Measurements from ENCODE around the gene PRKRIP1. TPM values are rescaled to one million over a fixed set of nuclear protein-coding genes. Genes with fewer than 3 reads are reported as not detected.

The PRKRIP1 gene
- total RNA-seq, 1 donor from 2014 or later = 41.3 TPM

- TF ChIP-seq, protein P1, sequence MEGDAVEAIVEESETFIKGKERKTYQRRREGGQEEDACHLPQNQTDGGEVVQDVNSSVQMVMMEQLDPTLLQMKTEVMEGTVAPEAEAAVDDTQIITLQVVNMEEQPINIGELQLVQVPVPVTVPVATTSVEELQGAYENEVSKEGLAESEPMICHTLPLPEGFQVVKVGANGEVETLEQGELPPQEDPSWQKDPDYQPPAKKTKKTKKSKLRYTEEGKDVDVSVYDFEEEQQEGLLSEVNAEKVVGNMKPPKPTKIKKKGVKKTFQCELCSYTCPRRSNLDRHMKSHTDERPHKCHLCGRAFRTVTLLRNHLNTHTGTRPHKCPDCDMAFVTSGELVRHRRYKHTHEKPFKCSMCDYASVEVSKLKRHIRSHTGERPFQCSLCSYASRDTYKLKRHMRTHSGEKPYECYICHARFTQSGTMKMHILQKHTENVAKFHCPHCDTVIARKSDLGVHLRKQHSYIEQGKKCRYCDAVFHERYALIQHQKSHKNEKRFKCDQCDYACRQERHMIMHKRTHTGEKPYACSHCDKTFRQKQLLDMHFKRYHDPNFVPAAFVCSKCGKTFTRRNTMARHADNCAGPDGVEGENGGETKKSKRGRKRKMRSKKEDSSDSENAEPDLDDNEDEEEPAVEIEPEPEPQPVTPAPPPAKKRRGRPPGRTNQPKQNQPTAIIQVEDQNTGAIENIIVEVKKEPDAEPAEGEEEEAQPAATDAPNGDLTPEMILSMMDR (IDR thresholded peaks at IDR 0.05; ENCODE audit: unreplicated experiment) = peak; percentile 19
- Mint-ChIP-seq H3K36me3 (ENCODE audit: low read depth, unreplicated experiment) (peaks cover 15% of the 10 kb centered on the region), H3K4me3 (ENCODE audit: unreplicated experiment) (peak within 1 kb of the TSS; percentile 98), H3K9me3 (ENCODE audit: unreplicated experiment) (no peaks in the 10 kb centered on the region), H3K4me1 (ENCODE audit: unreplicated experiment) (peaks cover 14% of the 10 kb centered on the region), H3K27ac (ENCODE audit: unreplicated experiment) (peak within 1 kb of the TSS; percentile 36), H3K27me3 (ENCODE audit: unreplicated experiment) (peaks cover 12% of the 10 kb centered on the region)
- peak; percentile 93 for DNase-seq (ENCODE audit: low spot score)
Measured at GRCh38 chr7:102464577-102465280, 68.6 kb downstream of the PRKRIP1 start, which contains the start of the genes ALKBH4 and LRWD1. ALKBH4 (minus strand) TSS chr7:102464863; CDS start chr7:102464836, 27 bp downstream. LRWD1 (plus strand) TSS chr7:102464984; CDS start chr7:102465081, 97 bp downstream.

GRCh38 chr7:102466097-102466496, 69.9 kb downstream of the PRKRIP1 start:
- TF ChIP-seq, protein P1 (IDR thresholded peaks at IDR 0.05; ENCODE audit: unreplicated experiment) = no peak
- no peak for DNase-seq (ENCODE audit: low spot score)
- peak overlapping the region; percentile 87 for H3K4me3 Mint-ChIP-seq (ENCODE audit: unreplicated experiment)
- H3K27ac Mint-ChIP-seq (ENCODE audit: unreplicated experiment) = no peak overlapping the region
- no peaks in the 10 kb centered on the region for H3K9me3 Mint-ChIP-seq (ENCODE audit: unreplicated experiment)
- peaks cover 16% of the 10 kb centered on the region for H3K27me3 Mint-ChIP-seq (ENCODE audit: unreplicated experiment)
- H3K36me3 Mint-ChIP-seq (ENCODE audit: low read depth, unreplicated experiment) = peaks cover 14% of the 10 kb centered on the region
- H3K4me1 Mint-ChIP-seq (ENCODE audit: unreplicated experiment) = peaks cover 14% of the 10 kb centered on the region

DNA sequence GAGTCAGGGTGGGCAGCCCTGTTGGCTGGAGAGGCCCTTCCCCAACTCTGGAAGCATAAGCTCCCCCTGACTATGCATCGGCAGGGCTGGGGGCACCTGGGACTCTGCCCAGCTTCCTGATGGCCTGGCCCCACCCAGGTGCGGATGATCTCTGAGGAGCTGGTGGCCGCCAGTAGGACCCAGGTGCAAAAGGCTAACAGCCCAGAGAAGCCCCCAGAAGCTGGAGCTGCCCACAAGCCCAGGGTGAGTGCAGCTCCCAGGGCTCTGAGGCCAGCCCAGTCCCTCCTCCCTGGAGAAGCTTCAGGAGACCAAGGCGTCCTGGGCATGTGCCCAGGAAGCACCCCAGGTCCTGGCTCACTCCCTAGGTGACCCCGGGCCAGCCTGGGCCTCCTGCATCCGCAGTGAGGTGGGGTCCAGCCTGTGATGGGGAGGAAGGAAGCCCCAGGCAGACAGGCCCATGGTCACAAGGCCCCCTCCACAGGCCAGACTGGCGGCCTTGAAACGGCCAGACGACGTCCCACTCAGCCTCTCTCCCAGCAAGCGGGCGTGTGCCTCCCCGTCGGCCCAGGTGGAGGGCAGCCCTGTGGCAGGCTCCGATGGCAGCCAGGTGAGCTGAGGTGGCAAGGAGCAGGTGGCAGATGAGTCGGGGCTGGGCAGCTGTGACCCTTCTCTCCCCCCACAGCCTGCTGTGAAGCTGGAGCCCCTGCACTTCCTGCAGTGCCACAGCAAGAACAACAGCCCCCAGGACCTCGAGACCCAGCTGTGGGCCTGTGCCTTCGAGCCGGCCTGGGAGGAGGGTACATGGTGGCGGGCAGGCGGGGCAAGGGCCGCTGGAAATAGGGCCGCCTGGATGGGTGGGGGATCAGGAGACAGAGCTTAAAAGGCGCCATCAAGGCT, 71.7 kb downstream of the PRKRIP1 start:
- no peaks in the 10 kb centered on the region for H3K9me3 Mint-ChIP-seq (ENCODE audit: unreplicated experiment)
- no peak for DNase-seq (ENCODE audit: low spot score)

GRCh38 chr7:102468478-102469350, 72.6 kb downstream of the PRKRIP1 start:
- H3K4me3 Mint-ChIP-seq (ENCODE audit: unreplicated experiment) = no peak overlapping the region
- TF ChIP-seq, protein P1 (IDR thresholded peaks at IDR 0.05; ENCODE audit: unreplicated experiment) = no peak
- peaks cover 13% of the 10 kb centered on the region for H3K27me3 Mint-ChIP-seq (ENCODE audit: unreplicated experiment)
- H3K36me3 Mint-ChIP-seq (ENCODE audit: low read depth, unreplicated experiment) = peaks cover 15% of the 10 kb centered on the region
- no peak for DNase-seq (ENCODE audit: low spot score)
- H3K4me1 Mint-ChIP-seq (ENCODE audit: unreplicated experiment) = peaks cover 11% of the 10 kb centered on the region
- no peak overlapping the region for H3K27ac Mint-ChIP-seq (ENCODE audit: unreplicated experiment)
- no peaks in the 10 kb centered on the region for H3K9me3 Mint-ChIP-seq (ENCODE audit: unreplicated experiment)

More for the DNA sequence above, 71.7 kb downstream of the PRKRIP1 start:
- TF ChIP-seq, protein P1 (IDR thresholded peaks at IDR 0.05; ENCODE audit: unreplicated experiment) = no peak
- Mint-ChIP-seq H3K27ac (ENCODE audit: unreplicated experiment) (no peak overlapping the region), H3K36me3 (ENCODE audit: low read depth, unreplicated experiment) (peaks cover 15% of the 10 kb centered on the region), H3K4me3 (ENCODE audit: unreplicated experiment) (no peak overlapping the region), H3K4me1 (ENCODE audit: unreplicated experiment) (peaks cover 14% of the 10 kb centered on the region), H3K27me3 (ENCODE audit: unreplicated experiment) (peaks cover 13% of the 10 kb centered on the region)

All from endothelial cell (in vitro differentiated cells).